ENCODE data around the gene ADRB2.

- TF ChIP-seq CTCF (IDR thresholded peaks at IDR 0.05; ENCODE audit: insufficient read depth, low read depth, low read length) (no peak), EZH2 (IDR thresholded peaks at IDR 0.05; ENCODE audit: insufficient read depth, low read length) (no peak)
These were observed 37.9 kb downstream of the ADRB2 start for GRCh38 chr5:148864113-148864841.

All from astrocyte (in vitro differentiated cells and primary cell).